KMS-11 (cell line): ENCODE measurements around the gene ARL14EP.
A peak's percentile ranks its signal among the peaks of the same experiment; 100 is the strongest.

ENCODE experiments used
- H2AFZ ChIP-seq: fragments of 200-600 bp; sonication (generic); 2 replicates; pipeline ENCODE4 v1.6.1; 2016; ENCODE audit warnings: antibody characterized with exemption, mixed run types, low read depth
- H3K27ac ChIP-seq: fragments of 200-600 bp; sonication (generic); 2 replicates; pipeline ENCODE4 v1.6.1; 2016; ENCODE audit warnings: mild to moderate bottlenecking, mixed run types
- H3K27me3 ChIP-seq: fragments of 200-600 bp; sonication (generic); 2 replicates; pipeline ENCODE4 v1.6.1; 2017; ENCODE audit warnings: mild to moderate bottlenecking, low read depth, mixed run types, moderate library complexity; ENCODE audit not compliant: insufficient read depth
- H3K36me3 ChIP-seq: fragments of 200-600 bp; sonication (generic); 2 replicates; pipeline ENCODE4 v1.6.1; 2017; ENCODE audit warnings: mild to moderate bottlenecking, mixed run types; ENCODE audit not compliant: insufficient read depth
- H3K4me1 ChIP-seq: fragments of 200-600 bp; sonication (generic); 2 replicates; pipeline ENCODE4 v1.6.1; 2016; ENCODE audit warnings: mild to moderate bottlenecking, low read depth, mixed run types; ENCODE audit not compliant: poor library complexity, severe bottlenecking
- H3K4me2 ChIP-seq: fragments of 200-600 bp; sonication (generic); 2 replicates; pipeline ENCODE4 v1.7.0; 2016; ENCODE audit warnings: mild to moderate bottlenecking, mixed run types
- H3K4me3 ChIP-seq: fragments of 200-600 bp; sonication (generic); IDR thresholded peaks from 2 replicates; pipeline ENCODE4 v1.6.1; 2017; ENCODE audit warnings: low read depth, low read length, mixed read lengths; ENCODE audit not compliant: insufficient read depth
- H3K79me2 ChIP-seq: fragments of 200-600 bp; sonication (generic); 2 replicates; pipeline ENCODE4 v1.6.1; 2016; ENCODE audit warnings: low read depth, mixed run types; ENCODE audit not compliant: insufficient read depth
- H3K9ac ChIP-seq: fragments of 200-600 bp; sonication (generic); 2 replicates; pipeline ENCODE4 v1.6.1; 2016; ENCODE audit warnings: mild to moderate bottlenecking, mixed run types
- H4K20me1 ChIP-seq: fragments of 200-600 bp; sonication (generic); 2 replicates; pipeline ENCODE4 v1.6.1; 2016; ENCODE audit warnings: mild to moderate bottlenecking, mixed run types; ENCODE audit not compliant: insufficient read depth
- CTCF ChIP-seq: fragments of 200-600 bp; sonication (generic); conservative IDR thresholded peaks from 2 replicates; pipeline ENCODE4 v1.6.1; 2017; ENCODE audit warnings: low read depth, mild to moderate bottlenecking, antibody characterized with exemption, low read length, moderate library complexity, mixed read lengths

Gene ARL14EP

DNA sequence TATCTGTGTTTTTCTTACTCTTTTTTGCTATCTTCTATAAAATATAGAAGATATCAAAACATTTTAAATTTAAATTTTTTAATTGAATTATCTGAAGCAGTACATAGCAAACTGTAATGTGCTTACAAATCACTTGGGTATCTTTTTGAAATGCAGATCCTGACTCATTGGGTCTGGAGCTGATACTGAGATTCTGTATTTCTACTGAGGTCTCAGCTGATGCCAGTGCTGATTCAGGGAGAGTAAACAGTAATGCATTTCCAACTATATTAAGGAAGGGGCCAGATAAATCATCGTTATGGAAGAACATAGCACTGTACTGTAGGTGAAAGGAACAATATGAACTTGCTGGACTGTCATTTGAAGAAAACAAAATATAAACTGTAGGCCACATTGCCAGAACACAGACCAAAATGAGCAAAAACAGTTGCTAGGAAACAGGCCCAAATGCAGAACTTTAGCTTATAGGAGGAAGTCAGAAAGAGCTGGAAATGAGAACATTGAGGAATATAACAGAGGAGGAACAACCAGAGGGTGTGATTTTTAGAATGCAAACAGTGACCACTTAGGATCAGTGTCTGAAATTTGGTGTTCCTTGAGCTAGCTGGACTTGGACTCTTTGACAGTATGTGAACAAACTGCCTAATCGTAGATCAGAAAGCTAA, 3.3 kb downstream of the ARL14EP start:
- Histone ChIP-seq H3K4me1 (peaks cover 57% of the 10 kb centered on the region), H3K9ac (no peak overlapping the region), H2AFZ (no peak overlapping the region), H3K36me3 (0 out of 2 replicates have a peak, but pooled peaks cover 4% of the 10 kb centered on the region), H3K4me2 (peak overlapping the region; percentile 22), H3K27me3 (no peaks in the 10 kb centered on the region), H3K27ac (no peak overlapping the region), H4K20me1 (peaks cover 6% of the 10 kb centered on the region; the same call in 1 of the 2 replicates), H3K79me2 (peaks cover 77% of the 10 kb centered on the region), H3K4me3 (no peak overlapping the region)
- TF ChIP-seq CTCF, result no peak

DNA sequence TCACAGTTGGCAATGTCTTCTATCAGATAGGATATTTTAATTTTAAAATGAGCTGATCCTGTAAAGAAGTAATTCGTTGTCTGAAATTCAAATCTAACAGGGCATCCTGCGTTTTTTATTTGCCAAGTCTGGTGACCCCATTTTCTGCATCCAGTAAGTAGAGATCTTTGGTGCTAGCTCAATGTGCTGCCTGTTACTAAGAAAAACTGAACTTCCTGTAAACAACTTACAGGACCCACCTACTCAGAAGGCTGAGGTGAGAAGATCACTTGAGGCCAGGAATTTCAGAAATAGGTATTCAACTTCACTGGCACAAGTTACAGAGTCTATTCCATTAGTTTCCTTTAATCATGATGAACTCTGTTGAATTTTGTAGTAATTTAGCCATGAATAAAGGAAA, 4.0 kb downstream of the ARL14EP start:
- H3K27me3 ChIP-seq, result no peaks in the 10 kb centered on the region
- no peak overlapping the region for H3K9ac ChIP-seq
- no peak overlapping the region; the same call in 1 of the 2 replicates for H3K4me2 ChIP-seq
- no peak for TF ChIP-seq CTCF
- peaks cover 81% of the 10 kb centered on the region for H3K79me2 ChIP-seq
- no peak overlapping the region for H3K27ac ChIP-seq
- H3K4me1 ChIP-seq, result peaks cover 57% of the 10 kb centered on the region
- peaks cover 6% of the 10 kb centered on the region; the same call in 1 of the 2 replicates for H4K20me1 ChIP-seq
- H2AFZ ChIP-seq, result no peak overlapping the region
- 0 out of 2 replicates have a peak, but pooled peaks cover 5% of the 10 kb centered on the region for H3K36me3 ChIP-seq
- H3K4me3 ChIP-seq, result no peak overlapping the region

GRCh38 chr11:30328681-30329080, 5.8 kb downstream of the ARL14EP start:
- 0 out of 2 replicates have a peak, but pooled peaks cover 5% of the 10 kb centered on the region for H3K36me3 ChIP-seq
- H3K79me2 ChIP-seq, result peaks cover 74% of the 10 kb centered on the region
- H4K20me1 ChIP-seq, result peaks cover 6% of the 10 kb centered on the region; the same call in 1 of the 2 replicates
- no peak overlapping the region for H3K4me3 ChIP-seq
- no peak overlapping the region for H3K9ac ChIP-seq
- TF ChIP-seq CTCF, result no peak
- 0 out of 2 replicates have a peak overlapping the region, but pooled peaks have one; percentile 1 for H3K27ac ChIP-seq
- no peaks in the 10 kb centered on the region for H3K27me3 ChIP-seq
- peak overlapping the region; percentile 24 for H3K4me2 ChIP-seq
- no peak overlapping the region for H2AFZ ChIP-seq
- peaks cover 57% of the 10 kb centered on the region for H3K4me1 ChIP-seq

DNA sequence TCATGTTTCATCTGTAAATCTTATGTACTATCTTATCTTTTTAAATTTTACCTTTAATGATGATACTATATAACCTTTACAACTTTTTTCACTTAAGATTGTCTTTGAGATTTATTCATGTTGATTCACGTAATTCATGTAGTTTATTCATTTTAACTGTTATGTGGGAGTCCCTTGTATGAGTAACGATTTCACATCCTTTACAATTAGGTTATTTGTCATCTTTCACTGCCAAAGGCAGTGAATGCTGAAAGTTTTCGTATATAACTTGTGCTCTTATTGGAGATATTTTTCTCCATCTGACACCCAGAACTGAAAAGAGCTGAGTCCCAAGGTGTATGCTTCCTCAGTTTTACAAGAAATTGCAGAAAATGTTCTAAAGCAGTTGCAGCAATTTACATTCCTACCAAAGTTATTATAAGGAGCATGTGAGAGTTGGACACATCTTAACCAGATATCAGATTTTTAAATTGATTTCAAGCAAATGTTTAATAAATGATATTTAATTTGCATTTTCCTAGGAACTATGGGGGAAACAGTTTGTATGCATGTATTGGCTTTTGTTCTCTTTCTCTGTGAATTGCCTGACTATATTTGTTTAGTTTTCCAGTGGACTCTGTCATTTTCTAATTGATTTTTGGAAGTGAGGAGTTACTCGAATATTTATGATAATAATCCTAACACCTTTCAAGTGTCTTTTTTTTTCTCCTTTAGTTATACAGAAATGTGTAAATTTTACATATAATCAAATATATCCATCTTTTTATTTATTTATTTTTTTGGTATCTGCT, 6.4 kb downstream of the ARL14EP start:
- Histone ChIP-seq H3K4me3 (no peak overlapping the region), H3K4me1 (peaks cover 51% of the 10 kb centered on the region), H3K9ac (no peak overlapping the region), H2AFZ (no peak overlapping the region), H3K4me2 (peak overlapping the region; percentile 24; the same call in 1 of the 2 replicates), H3K79me2 (peaks cover 67% of the 10 kb centered on the region), H3K27me3 (no peaks in the 10 kb centered on the region), H4K20me1 (peaks cover 6% of the 10 kb centered on the region; the same call in 1 of the 2 replicates), H3K27ac (0 out of 2 replicates have a peak overlapping the region, but pooled peaks have one; percentile 1), H3K36me3 (0 out of 2 replicates have a peak, but pooled peaks cover 5% of the 10 kb centered on the region)
- no peak for TF ChIP-seq CTCF
